Measurements from ENCODE around the gene CMIP.
A peak's percentile ranks its signal among the peaks of the same experiment; 100 is the strongest.

Gene CMIP

GRCh38 chr16:81632392-81633146 is 188.0 kb downstream of the CMIP start:
- DNase-seq (ENCODE audit: low read depth in 4 of 4, low spot score in 1 of 4) = peak; percentile 40 to 76 (median 56)

- no peak for DNase-seq (ENCODE audit: low read depth in 4 of 4, low spot score in 1 of 4)
Measured at GRCh38 chr16:81633147-81633619, 188.6 kb downstream of the CMIP start.

- no peak for DNase-seq (ENCODE audit: low read depth in 4 of 4, low spot score in 1 of 4)
Measured at GRCh38 chr16:81633680-81634379, 189.2 kb downstream of the CMIP start.

- DNase-seq (ENCODE audit: low read depth in 4 of 4, low spot score in 1 of 4) = no peak
Measured at GRCh38 chr16:81634380-81635062, 189.9 kb downstream of the CMIP start.

- no peak for DNase-seq (ENCODE audit: low read depth in 4 of 4, low spot score in 1 of 4)
Measured at GRCh38 chr16:81635063-81635937, 190.7 kb downstream of the CMIP start.

- DNase-seq (ENCODE audit: low read depth in 4 of 4, low spot score in 1 of 4) = no peak
Measured at GRCh38 chr16:81636298-81636993, 191.8 kb downstream of the CMIP start.

GRCh38 chr16:81637336-81638235 is 193.0 kb downstream of the CMIP start:
- DNase-seq (ENCODE audit: low read depth in 4 of 4, low spot score in 1 of 4) = no peak

- DNase-seq (ENCODE audit: low read depth in 4 of 4, low spot score in 1 of 4) = no peak
Measured at GRCh38 chr16:81638286-81638945, 193.8 kb downstream of the CMIP start.

GRCh38 chr16:81639348-81639747 is 194.7 kb downstream of the CMIP start:
- no peak for DNase-seq (ENCODE audit: low read depth in 4 of 4, low spot score in 1 of 4)

GRCh38 chr16:81639931-81640680 is 195.5 kb downstream of the CMIP start:
- DNase-seq (ENCODE audit: low read depth in 4 of 4, low spot score in 1 of 4) = no peak

GRCh38 chr16:81640681-81641070 is 196.1 kb downstream of the CMIP start:
- DNase-seq (ENCODE audit: low read depth in 4 of 4, low spot score in 1 of 4) = no peak

GRCh38 chr16:81641395-81642106 is 196.9 kb downstream of the CMIP start:
- no peak for DNase-seq (ENCODE audit: low read depth in 4 of 4, low spot score in 1 of 4)

GRCh38 chr16:81642107-81642436 is 197.5 kb downstream of the CMIP start:
- DNase-seq (ENCODE audit: low read depth in 4 of 4, low spot score in 1 of 4) = no peak

- no peak for DNase-seq (ENCODE audit: low read depth in 4 of 4, low spot score in 1 of 4)
Measured at GRCh38 chr16:81642943-81643342, 198.3 kb downstream of the CMIP start.

GRCh38 chr16:81645266-81645694 is 200.7 kb downstream of the CMIP start:
- no peak for DNase-seq (ENCODE audit: low read depth in 4 of 4, low spot score in 1 of 4)

- DNase-seq (ENCODE audit: low read depth in 4 of 4, low spot score in 1 of 4) = no peak
Measured at GRCh38 chr16:81645925-81646324, 201.3 kb downstream of the CMIP start.

- no peak for DNase-seq (ENCODE audit: low read depth in 4 of 4, low spot score in 1 of 4)
Measured at GRCh38 chr16:81646561-81646960, 202.0 kb downstream of the CMIP start.

- no peak for DNase-seq (ENCODE audit: low read depth in 4 of 4, low spot score in 1 of 4)
Measured at GRCh38 chr16:81647527-81647926, 202.9 kb downstream of the CMIP start.
